ENCODE data around the gene CIBAR2.

Gene CIBAR2

DNA sequence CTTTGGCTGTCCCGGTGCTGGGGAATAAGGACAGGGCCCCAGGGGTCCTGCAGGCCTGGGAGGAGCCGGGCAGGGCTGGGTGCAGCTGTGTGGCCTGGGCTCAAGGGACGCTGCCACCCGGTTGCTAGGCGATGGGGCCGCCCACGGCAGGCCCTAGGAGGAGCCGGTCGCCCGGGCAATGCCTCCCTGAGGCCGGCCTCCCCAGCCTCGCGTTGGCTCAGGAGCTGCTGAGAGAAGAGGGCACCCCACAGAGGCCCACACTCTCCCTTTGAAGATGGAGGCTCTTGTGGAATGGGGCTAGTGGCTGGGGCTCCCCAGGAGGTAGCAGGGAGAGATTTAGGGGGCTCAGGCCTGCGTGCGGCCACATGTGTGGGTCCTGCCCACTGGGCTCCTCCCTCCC, at the start of gene CIBAR2:
TSS of gene CIBAR2 (minus strand) at position 109 of the 400 bp plus-strand sequence. CDS start 120 bp downstream, outside the sequence.
- no peak for DNase-seq (ENCODE audit: low read depth in 2 of 2, low spot score in 1 of 2)

DNA sequence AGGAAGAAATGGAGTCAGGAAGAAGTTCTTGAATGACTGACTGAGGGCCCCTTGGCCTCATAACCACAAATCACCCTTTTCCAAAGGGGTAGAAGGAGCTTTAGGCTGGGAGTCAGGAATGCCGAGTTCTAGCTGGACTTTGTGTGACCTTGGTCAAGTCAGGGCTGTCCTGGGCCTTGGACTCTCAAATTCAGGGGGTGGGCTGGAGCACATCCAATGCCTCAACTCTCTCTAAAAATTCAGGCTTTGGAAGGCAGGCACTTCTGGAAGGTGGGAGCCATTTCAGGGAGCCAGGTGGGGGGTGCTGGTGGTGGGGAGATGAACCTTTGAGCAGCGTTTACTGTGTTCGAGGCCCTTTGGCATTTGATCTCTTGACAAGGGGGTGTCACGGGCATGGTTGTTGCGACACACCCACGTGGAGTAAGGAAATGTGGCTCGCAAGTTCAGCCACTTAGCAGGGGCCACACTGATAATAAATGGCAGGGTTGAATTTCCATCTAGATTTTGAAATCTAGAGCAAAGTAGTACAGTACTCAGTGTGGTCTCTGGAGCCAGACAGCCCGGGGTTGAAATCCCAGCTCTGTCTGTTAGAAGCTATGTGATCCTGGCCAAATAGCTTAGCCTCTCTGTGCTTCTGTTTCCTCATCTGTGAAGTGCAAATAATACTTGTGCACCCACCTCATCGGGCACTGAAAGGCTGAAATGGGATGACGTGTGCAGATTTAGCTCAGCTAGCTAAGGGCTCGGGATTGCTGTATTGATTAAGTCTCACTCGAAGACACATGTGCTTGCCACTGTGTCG, 47.1 kb upstream of the CIBAR2 start:
- DNase-seq (ENCODE audit: low read depth in 2 of 2, low spot score in 1 of 2): no peak

DNA sequence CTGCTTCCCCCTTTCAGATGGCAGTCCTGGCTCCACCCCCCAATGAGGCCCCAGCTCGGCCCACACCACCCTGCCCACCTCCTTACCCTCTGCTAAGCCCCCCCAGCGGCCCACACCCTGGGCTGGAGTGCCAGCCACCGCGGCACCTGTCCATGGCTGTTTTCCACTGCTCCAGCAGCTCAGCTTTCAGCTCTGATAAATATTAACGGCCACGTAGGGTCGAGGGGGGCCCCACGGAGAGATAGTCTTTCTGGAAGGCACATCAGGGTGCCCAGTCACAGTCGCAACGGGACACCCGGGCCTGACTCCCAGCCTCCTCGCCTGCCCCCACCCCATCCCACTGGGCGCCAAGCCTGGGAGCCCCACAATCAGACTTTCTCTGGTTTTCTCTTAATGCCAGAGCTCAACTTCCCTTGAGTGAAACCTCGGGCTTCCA, 46.5 kb upstream of the CIBAR2 start:
- DNase-seq (ENCODE audit: low read depth in 2 of 2, low spot score in 1 of 2): no peak

DNA sequence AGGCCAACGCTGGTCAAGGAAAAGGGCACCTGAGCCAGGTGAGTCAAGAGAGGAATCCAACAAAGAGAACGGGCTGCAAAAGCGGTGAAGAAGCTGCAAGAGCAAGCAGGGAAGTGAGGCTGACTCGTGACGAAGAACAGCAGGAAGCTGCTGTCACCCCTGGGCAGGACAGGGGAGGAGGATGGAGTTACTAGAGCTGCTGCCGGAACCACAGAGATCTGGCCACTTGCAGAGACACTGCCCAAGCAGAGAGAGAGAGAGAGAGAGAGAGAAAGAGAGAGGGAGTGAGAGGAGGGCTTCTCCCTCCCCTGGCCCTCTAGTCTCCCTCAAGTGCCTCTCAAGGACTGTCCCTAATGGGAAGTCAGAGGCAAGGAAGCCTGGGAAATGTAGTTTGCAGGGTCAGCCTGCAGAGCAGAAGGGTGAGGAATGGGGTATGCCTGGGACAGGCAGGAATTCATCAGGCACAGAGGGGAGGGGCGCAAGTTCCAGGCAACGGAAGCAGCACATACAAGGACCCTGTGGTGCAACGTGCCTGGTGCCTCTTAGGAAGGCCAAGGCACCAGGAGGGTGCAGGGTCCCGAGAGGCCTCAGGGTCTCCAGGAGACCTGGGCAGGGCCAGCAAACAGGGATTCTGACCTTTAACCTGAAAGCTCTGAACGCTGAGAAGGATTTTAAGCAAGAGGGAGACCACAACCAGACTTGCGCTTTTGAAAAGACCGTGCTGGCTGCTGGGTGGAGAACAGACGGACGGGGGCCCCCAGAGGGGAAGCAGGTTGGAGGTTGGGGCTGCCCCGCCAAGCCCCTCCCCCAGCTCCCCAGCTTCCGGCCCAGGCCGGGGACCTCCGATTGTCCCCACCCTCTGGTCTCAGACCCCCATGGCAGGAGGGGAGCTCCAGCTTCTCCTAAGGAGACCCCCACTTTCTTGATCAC, 45.8 kb upstream of the CIBAR2 start:
- DNase-seq (ENCODE audit: low read depth in 2 of 2, low spot score in 1 of 2): no peak

DNA sequence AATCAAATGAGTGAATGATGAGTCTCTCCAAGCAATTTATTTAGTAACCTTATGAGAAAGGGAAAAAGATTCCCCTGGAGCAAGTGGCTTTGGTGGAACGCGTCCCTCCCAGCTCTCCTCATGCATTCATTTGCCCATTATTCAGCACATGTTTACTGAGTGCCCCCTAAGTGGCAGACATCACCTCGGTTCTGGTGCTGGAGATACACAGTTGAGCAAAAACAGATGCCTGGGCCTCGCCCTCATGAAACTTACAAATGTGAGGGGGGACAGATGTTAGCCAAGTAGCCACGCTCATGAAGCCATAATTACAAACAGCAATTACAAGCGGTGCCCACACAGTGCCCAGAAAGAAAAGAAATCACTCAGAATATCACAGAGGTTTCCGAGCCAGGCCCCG, 45.1 kb upstream of the CIBAR2 start:
- no peak for DNase-seq (ENCODE audit: low read depth in 2 of 2, low spot score in 1 of 2)

DNA sequence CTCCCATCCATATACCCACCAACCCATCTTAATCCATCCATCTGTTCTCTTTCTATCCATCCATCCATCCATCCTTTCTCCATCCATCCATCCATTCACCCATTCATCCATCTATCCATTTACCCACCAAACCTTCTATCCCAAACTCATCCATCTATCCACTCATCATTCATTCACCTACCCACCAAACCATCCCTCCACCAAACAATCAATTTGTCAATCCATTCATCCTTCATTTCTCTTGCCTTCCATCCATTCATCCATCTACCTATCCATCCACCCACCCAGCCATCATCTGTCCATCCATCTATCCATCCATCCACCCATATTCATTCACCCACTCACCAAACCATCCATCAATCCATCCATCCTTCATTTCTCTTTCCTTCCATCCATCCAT, 44.6 kb upstream of the CIBAR2 start:
- DNase-seq (ENCODE audit: low read depth in 2 of 2, low spot score in 1 of 2): no peak

DNA sequence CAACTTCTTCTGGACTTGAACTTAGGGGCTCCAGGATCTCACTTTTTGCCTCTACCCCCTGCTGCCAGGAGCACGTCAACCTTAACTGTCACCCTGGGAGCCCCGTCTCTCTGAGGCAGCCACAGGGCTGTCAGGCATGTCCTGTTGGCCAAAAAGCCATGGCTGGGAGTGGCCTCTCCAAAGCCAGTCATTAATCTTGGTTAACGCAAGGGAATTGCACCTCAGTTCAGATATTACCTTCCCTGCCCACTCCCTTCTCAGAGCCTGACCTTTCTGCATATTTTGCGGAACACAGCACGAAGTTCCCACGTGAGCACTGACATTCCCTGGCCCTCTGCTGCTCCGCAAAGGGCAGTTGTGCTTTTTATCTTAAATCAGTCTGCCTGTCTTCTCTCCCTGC, 44.2 kb upstream of the CIBAR2 start:
- no peak for DNase-seq (ENCODE audit: low read depth in 2 of 2, low spot score in 1 of 2)

DNA sequence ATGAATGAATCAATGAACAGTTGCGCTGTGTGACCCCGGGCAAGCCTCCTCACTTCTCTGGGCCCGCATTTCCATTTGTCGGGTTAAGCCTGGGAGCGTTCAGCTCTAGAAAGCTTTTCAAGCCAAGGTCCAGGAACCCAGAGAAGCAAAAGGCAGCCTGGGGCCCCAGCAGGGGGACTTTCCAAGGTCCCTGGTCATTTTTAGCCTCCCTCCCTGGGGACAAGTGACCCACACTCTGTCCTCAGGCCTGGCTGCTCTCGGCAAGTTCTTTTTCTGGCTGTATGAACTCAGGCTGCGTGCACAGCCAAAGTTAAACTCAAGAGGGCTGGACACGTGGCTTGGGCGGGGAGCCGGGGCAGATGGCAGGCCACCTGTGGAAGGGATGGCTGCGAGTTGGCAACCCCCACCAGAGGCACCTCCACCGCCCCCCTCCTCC, 41.4 kb upstream of the CIBAR2 start:
- no peak for DNase-seq (ENCODE audit: low read depth in 2 of 2, low spot score in 1 of 2)

DNA sequence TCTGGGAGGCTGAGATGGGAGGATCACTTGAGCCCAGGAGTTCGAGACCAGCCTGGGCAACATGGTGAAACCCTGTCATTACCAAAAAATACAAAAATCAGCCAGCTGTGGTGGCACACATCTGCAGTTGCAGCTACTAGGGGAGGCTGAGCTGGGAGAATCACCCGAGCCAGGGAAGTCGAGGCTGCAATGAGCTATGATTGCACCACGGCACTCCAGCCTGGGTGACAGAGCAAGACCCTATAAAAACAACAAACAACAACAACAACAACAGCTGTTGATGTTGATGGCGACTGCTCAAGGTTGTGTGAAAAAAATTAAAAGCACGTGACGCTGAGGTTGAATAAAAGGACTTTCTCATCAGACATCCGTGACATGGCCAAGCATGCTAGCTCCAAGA, 40.8 kb upstream of the CIBAR2 start:
- DNase-seq (ENCODE audit: low read depth in 2 of 2, low spot score in 1 of 2): no peak

DNA sequence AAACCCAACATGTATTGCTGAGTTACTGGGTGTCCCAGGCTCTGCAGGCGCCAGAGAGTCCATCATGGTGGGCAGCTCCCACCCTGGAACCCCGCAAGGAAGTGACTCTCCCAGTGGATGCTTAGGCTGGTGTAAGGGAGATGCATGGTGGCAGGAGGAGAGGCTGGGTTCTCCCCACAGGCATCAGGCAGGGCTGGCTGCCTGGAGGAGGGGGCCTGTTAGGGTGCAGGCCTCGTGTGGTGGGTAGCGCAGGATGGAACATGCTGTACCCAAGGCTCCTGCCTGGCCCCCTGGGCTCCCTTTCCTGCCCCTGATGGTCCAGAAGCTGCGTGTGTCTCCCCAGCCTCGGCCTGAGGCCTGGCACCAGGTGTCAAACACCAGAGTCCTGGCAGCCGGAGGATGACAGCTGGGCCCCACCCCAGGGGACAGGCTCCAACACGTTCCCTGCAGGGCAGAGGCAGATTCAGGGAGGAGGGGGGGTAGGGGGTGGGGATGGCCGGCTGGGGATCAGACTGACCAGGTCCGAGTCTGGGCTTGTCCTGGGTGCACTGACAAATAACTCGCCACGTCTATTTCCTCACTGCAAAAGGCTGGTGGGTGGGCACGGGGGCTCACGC, 40.2 kb upstream of the CIBAR2 start:
- DNase-seq (ENCODE audit: low read depth in 2 of 2, low spot score in 1 of 2): no peak

DNA sequence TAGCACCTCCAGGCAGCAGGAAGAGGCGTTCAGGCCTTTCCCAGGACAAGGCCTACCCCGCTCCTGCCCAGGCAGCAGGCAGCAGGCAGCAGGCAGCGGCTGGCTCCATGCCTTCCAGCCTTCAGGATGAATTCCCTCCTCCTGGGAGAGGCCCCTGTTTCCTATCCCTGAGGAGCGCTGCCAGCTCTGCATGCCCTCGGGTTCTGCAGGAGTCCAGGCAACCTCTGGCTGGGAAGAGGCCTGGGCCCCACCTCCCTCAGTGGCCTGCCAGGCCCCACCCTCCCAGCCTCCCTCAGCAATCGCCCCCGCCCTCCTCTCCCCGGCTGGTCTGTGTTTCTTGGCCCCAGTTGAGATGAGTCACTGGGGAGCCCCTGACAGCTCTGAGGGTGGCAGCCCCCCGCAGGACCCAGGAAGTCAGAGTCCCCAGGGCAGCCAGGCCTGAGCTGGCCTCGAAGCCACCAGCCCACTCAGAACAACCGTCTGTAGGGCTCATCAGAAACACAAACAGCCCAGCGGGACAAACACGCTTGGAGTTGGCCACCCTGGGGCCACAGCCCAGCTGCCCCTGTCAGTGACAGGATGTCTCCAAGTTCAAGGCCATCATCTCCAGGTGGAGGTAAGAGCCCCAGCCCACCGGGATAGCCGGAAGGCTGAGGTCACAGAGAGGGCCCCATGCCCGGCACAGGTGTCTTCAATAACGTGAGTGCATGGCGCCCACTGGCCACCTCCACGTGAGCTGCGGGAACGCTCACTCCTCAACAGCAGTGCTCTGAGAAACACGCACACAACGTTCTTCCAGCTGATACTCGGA, 39.5 kb upstream of the CIBAR2 start:
- no peak for DNase-seq (ENCODE audit: low read depth in 2 of 2, low spot score in 1 of 2)

DNA sequence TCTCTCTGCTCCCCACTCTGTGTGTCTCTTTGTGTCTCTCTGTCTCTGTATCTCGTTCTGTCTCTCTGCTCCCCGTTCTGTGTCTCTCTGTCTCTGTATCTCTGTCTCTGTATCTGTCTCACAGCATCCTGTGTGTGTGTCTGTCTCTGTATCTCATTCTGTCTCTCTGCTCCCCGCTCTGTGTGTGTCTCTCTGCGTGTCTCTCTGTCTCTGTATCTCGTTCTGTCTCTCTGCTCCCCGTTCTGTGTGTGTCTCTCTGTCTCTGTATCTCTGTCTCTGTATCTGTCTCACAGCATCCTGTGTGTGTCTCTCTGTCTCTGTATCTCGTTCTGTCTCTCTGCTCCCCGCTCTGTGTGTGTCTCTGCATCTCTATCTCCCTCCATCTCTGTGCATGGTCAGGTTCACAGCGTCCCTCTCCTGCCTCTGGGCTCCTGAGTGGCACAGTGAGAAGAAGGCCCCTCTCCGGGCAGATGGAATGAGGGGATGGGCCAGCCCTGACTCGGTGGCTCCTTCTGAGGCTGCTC, 38.9 kb upstream of the CIBAR2 start:
- DNase-seq (ENCODE audit: low read depth in 2 of 2, low spot score in 1 of 2): no peak

DNA sequence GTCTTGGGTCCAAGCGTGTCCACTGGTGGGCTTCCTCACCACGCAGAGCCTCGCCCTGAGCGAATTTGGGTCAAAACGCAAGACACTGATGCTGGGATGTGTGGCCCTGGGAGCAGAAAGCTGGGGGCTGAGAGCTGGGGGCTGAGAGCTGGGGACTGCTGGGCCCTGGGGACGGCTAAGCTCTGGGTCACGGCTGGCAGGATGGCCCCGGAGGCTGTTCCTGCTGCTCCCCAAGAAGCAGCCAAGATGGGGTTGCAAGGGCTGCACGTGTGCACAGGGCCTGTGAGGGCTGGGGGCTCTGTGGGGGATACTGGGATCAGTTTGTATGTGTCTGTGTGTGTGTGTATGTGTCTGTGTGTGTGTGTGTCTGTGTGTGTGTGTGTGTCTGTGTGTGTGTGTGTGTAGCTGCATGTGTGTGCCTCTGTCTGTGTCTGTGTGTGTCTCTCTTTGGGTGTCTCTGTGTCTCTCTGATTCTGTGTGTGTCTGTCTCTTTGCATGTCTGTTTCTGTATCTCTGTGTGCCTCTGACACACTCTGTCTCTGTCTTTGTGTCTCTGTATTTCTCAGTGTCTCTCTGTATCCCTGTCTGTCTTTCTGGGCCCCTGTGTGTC, 38.2 kb upstream of the CIBAR2 start:
- DNase-seq (ENCODE audit: low read depth in 2 of 2, low spot score in 1 of 2): no peak

DNA sequence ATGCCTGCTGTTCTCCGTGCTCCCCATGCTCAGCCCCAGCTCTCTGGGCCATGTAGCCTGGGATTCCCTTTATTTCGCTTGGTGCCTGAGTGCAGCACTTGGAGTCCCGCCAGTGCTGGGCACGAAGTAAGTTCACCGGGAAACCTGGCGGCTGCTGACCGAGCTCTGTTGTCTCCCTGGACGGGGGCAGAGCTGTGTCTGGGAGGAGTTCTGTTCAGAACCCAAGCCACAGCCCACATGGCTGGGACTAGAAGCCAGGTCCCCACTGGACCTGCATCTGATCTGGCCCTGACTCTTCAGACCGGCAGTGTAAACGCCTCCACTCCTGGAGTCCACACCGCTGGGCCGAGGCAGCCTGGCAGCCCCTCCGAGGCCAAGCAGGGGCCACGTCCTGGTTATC, 37.5 kb upstream of the CIBAR2 start:
- no peak for DNase-seq (ENCODE audit: low read depth in 2 of 2, low spot score in 1 of 2)

DNA sequence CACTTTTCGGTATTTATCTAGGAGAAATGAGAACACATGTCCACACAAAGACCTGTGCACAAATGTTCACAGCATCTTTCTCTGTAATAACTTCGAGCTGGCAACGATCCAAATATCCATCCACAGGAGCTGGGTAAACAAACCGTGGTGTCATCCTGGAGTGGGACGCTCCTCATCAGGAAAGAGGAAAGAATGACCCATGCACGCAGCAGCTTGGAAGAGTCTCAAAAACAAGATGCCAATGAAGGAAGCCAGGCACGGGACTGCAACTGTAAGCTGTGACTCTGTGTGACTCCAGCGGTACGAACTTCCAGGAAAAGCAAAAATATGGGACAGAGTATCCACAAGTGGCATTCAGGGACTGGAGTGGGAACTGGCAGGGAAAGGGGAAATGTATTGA, 36.7 kb upstream of the CIBAR2 start:
- no peak for DNase-seq (ENCODE audit: low read depth in 2 of 2, low spot score in 1 of 2)

DNA sequence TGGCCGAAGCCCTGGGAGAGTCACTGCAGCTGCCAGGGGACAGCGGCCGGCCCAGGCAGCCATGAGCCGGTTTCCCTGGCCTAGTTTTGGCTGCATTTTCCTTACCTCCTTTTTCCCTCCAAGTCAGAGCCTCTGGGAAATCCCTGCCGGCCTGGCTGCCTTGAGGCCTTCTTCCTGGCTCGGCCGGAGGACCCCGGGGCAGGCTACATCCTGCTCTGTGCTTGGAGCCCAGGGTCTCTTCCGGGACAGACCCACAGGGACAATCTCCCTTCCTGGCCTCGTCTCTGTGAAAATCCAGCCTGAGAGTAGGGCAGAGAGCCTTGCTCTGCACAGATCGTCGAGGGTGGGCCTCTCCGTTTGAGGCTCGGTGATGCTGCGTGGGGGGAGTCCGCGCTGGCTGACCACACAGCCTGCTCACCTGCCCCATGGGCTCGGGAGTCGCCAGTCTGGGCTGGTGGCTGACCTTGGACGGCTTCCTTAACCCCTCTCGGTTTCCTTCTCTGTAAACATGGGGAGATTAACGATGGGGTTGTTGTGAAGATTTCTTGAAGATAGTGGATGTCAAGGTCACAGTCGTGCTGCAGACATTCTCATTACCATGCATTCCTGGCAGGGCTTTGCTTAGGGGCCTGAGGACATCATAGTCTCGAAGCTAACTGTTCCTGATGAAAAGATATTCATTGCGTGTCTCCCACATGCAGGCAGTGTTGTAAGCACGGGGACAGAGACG, 34.8 kb upstream of the CIBAR2 start:
- no peak for DNase-seq (ENCODE audit: low read depth in 2 of 2, low spot score in 1 of 2)

DNA sequence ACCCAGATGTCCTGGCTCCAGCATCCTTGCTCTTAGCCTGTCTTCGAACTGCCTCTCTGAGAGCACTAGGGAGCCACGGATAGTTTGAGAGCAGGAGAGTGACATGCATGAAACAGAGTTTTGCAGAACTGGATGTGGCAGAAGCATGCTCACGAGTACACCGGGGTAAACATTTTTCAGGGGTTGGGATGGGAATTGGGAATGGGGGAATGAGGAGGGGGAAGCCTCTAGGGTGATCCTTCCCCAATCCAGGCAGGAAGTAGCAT, 34.2 kb upstream of the CIBAR2 start:
- DNase-seq (ENCODE audit: low read depth in 2 of 2, low spot score in 1 of 2): no peak

DNA sequence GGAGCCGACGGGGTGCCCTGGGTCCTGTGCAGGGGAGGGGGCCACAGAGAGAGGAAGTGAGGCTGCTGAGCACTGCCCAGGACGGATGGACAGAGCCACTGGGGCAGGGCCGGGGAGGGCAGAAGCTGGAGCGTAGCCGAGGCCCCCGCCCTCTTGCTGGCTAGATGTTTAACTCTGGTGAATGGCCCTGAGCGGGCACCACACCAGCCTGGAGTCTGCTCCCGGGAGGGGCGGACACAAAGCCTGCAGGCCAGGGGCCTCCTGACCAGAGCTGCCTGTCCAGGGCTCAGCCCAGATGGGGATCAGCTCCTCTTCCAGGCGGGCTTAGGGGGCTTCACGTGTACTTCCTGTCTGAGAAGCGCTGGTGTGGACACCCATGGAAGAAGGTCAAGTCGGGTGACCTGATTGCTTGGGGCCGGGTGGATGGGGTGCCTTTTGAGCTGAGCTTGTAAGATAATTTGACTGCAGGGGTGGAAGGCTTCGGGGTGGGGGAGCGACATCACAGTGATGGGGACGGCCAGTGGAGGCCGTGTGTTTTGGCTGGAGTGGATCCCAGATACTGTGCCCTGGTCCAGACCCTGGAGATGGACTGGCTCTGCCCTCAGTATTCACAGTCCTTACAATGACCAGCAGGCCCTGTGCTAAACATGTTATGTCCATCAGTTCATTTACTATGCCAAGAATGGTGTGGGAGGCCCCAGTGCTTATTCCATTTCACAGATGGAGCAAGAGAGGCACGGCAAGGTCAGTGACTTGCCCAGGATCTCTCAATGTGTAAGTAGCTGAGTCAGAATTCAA, 33.7 kb upstream of the CIBAR2 start:
- DNase-seq (ENCODE audit: low read depth in 2 of 2, low spot score in 1 of 2): no peak

DNA sequence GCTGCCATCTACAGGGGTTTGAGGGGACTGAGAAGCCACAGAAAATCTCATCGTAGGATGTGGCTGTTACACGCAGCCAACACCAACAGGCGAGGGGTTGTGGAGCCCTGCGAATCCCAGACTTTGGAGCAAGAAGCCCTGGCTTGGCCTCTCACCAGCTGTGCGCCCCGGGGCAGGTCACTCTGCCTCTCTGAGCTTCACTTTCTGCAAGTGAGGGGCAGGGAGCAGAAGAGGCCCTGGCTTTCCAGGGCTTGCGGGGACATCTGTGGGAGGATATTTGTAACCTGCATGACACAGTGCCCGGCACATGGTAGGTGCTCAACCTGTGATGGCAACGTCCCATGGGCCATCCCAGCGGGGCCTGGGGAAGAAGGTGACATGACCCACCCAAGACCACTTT, 32.9 kb upstream of the CIBAR2 start:
- DNase-seq (ENCODE audit: low read depth in 2 of 2, low spot score in 1 of 2): no peak
